GM21360 (cell line): ENCODE measurements around the gene RAD23B.
"Not testable (repeated sequence)": the region's sequence is repeated elsewhere in the genome, so short reads cannot be mapped to it uniquely, and the experiment has no call there.

Experiments
- ATAC-seq: cut with Tn5 transposase; IDR thresholded peaks from one replicate; pipeline ENCODE4 v1.9.1; 2021; ENCODE audit warnings: mild to moderate bottlenecking, moderate library complexity; ENCODE audit not compliant: unreplicated experiment

The RAD23B gene

GRCh38 chr9:107292821-107293542 is 9.9 kb downstream of the RAD23B start:
- ATAC-seq = no peak

DNA sequence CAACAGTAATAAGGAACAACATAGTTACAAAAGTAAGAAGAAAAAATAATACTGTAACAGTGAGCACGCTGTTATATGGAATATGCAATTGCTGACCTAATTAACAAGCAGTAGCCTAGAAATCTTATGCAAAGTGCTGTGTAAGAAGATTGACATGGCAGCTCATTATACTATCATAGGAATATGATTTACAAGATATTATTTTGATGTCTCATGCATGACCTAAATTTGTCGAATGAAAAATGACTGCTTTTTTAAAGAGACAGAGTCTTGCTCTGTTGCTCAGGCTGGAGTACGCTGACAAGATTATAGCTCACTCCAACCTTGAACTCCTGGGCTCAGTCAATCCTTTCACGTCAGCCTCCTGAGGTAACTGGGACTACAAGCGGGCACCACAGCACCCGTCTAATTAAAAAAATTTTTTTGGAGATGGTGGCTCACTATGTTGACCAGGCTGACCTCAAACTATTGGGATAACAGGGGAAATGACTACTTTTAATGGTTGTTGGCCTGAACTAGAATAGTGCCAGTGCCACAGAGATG is 10.5 kb downstream of the RAD23B start:
- ATAC-seq = no peak

GRCh38 chr9:107294756-107295155 is 11.7 kb downstream of the RAD23B start:
- no peak for ATAC-seq

DNA sequence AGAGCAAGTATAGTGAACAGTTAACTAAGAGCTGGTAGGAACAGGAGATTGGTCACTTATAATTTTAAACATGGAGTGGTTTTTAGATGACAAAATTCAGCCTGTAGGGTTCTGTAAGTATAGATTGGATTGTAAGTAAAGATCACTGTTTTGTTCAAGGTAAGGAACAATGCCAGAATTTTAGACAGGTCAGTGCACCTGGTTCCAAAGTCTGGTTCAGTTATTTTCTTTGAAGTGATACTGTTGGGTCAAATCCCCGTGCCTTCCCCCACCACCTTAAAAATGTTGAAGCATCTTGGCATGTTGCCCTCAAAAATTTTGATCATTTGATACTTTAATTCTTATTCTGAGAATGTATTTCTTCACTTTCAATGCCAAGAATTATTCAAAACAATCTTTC is 12.9 kb downstream of the RAD23B start:
- no peak for ATAC-seq

DNA sequence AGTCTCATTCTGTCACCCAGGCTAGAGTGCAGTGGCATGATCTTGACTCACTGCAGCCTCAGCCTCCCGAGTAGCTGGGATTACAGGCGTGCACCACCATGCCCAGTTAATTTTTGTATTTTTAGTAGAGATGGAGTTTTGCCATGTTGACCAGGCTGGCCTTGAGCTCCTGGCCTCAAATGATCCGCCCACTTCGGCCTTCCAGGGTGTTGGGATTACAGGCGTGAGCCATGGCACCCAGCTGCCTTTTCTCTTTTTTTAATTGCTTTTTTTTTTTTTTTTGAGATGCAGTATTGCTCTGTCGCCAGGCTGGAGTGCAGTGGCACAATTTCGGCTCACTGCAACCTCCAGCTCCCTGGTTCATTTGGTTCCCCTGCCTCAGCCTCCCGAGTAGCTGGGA is 13.5 kb downstream of the RAD23B start:
- not testable (repeated sequence) for ATAC-seq

- no peak for ATAC-seq
Observed at GRCh38 chr9:107299437-107299836, 16.4 kb downstream of the RAD23B start.

DNA sequence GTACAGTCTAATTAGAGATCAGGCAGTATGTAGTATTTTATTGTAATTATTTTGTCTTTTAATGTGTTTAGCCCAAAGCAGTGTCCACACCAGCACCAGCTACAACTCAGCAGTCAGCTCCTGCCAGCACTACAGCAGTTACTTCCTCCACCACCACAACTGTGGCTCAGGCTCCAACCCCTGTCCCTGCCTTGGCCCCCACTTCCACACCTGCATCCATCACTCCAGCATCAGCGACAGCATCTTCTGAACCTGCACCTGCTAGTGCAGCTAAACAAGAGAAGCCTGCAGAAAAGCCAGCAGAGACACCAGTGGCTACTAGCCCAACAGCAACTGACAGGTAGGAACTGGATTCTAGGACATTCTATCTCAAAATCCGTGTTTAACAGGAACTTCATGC is 23.2 kb downstream of the RAD23B start:
- ATAC-seq = no peak

DNA sequence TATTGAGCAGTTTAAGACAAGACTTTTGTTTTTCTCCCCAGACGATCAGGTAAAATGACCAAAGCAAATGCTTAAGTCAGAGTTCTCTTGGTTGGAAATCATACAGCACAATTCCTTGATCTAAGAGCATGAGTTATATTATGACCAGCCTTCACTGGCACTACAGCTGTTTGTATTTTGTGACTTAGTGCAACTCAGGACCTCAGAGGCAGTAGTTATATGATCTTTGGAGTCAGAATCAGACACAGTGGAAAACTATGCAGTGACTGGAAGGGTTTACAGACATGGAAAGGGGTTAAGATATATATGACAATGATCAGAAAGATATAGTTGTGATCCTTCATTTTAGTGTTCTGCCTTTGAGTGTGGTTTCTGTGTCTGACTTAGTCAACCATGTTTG is 24.3 kb downstream of the RAD23B start:
- no peak for ATAC-seq

GRCh38 chr9:107308461-107308860 is 25.4 kb downstream of the RAD23B start:
- ATAC-seq = no peak

GRCh38 chr9:107309271-107309670 is 26.2 kb downstream of the RAD23B start:
- no peak for ATAC-seq

GRCh38 chr9:107312376-107313050 is 29.4 kb downstream of the RAD23B start:
- ATAC-seq = no peak

GRCh38 chr9:107313555-107314096 is 30.5 kb downstream of the RAD23B start:
- no peak for ATAC-seq

- no peak for ATAC-seq
Observed at GRCh38 chr9:107314763-107315162, 31.7 kb downstream of the RAD23B start.

DNA sequence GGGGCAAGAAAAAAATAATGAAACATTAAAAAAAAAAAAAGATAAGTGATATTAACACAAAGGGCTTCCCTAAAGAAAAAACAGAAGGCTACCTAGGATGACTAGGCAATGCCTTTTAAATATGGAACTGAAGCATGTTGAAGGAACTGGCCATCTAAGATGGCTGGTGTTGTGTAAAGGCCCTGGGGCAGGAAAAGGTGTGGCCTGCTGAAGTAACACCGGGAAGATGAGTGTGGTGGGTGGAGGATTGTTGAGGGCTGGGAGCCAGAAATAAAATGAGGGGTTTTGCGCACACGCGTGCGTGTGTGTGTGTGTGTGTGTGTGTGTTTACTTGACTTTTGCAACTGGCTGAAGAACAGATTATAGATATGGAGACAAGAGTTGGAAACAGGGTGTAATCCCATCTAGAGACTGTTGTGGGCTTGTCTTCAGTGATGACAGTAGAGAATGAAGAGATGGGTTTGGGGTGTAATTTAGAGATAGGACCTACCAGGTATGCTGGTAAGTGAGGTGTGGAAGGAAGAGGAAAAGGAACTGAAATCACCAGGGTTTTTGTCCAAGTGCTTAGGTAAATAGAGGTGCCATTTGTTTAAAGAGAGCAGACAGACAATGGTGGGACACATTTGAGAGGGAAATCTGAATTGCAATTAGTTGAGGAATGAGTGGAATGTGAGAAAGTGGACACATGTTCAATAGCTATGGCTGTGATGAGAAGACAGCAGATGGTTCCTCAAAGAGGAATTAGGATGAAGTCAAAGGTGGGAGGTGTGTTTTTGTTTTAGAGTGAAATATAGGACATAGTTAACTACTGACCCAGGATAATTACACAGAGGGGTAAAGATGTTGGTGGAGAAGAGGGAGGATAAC is 33.9 kb downstream of the RAD23B start:
- ATAC-seq = no peak

DNA sequence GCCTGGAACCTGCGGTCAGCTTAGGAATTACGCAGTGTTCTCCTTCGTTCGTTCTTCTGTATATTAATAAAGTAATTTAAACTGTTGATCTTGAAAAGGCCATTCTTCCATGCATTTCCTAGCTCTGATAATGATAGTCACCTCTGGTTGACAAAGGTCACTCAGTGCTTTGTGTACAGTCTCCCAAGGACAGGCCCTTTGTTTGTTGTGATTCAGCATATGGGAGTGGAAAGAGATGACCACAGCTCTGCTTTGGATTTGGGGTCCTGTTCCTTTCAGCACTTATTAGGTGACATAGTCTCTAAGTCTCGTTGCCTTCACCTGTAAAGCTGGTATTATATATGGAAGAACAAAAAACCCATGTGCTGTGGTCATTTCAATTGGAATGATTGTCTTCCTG is 39.6 kb downstream of the RAD23B start:
- no peak for ATAC-seq

GRCh38 chr9:107323836-107324585 is 40.9 kb downstream of the RAD23B start:
- no peak for ATAC-seq

DNA sequence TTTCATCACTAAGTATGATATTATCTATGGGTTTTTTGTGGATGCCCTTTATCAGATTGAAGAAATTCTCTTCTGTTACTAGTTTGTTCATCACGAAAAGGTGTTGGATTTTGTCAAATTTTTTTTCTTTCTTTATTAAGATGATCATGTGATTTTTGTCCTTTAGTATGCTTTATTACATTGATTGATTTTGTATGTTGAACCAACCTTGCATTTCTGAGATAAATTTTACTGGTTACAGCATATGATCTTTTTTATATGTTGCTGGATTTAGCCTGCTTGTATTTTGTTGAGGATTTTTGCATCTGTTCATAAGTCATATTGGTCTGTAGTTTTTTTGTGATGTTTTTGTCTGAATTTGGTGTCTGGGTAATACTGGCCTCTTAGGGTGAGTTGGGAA is 42.8 kb downstream of the RAD23B start:
- ATAC-seq = no peak

GRCh38 chr9:107328510-107328909 is 45.4 kb downstream of the RAD23B start:
- no peak for ATAC-seq

- no peak for ATAC-seq
Observed at GRCh38 chr9:107330420-107330819, 47.3 kb downstream of the RAD23B start.

- no peak for ATAC-seq
Observed at GRCh38 chr9:107332883-107333282, 49.8 kb downstream of the RAD23B start.
